OCI-LY7 (cell line): Measurements from ENCODE around the gene FAM120B. TPM values are rescaled to one million over a fixed set of nuclear protein-coding genes. Genes with fewer than 3 reads are reported as not detected.
"Not testable (repeated sequence)": the region's sequence is repeated elsewhere in the genome, so short reads cannot be mapped to it uniquely, and the experiment has no call there.

Experiments used
- BruUV-seq: library from RNA; stranded (reverse); fragments of 400-500 nt; replicated peaks from 2 replicates; lab custom pipeline; 2021; lab: Mats Ljungman, UMichigan
- CTCF ChIA-PET: fragments of 300-600 bp; sonication (Branson Sonifier 250); formaldehyde crosslinking; loops from one replicate; lab custom pipeline; 2022; ENCODE audit warnings: antibody characterized with exemption; ENCODE audit not compliant: unreplicated experiment; lab: Charles Lee
- POLR2A ChIA-PET: fragments of 300-600 bp; sonication (Branson Sonifier 250); formaldehyde crosslinking; loops from one replicate; lab custom pipeline; 2022; ENCODE audit warnings: antibody characterized with exemption; lab: Charles Lee
- DNase-seq: peaks from one replicate; pipeline ENCODE4 v3.0.0-alpha.2; 2015; ENCODE audit warnings: low spot score
- H2AFZ ChIP-seq: fragments of 200-600 bp; sonication (generic), shearing (Covaris generic); 2 replicates; pipeline ENCODE4 v1.6.1; 2014; ENCODE audit warnings: mild to moderate bottlenecking, antibody characterized with exemption, low read length, moderate library complexity
- H3K27ac ChIP-seq: fragments of 200-600 bp; sonication (generic); 2 replicates; pipeline ENCODE4 v1.5.1; 2014; ENCODE audit warnings: mixed run types, low read depth, mild to moderate bottlenecking, moderate library complexity, low read length, inconsistent platforms; ENCODE audit not compliant: poor library complexity, severe bottlenecking
- H3K36me3 ChIP-seq: fragments of 200-600 bp; sonication (generic); 2 replicates; pipeline ENCODE4 v1.6.1; 2014; ENCODE audit warnings: mild to moderate bottlenecking, antibody characterized with exemption, low read length, moderate library complexity, mixed read lengths; ENCODE audit not compliant: insufficient read depth
- H3K4me1 ChIP-seq: fragments of 200-600 bp; sonication (generic); 2 replicates; pipeline ENCODE4 v1.5.1; 2014; ENCODE audit warnings: mild to moderate bottlenecking, low read length; ENCODE audit not compliant: insufficient read depth, poor library complexity, severe bottlenecking
- H3K4me2 ChIP-seq: fragments of 200-600 bp; sonication (generic); 2 replicates; pipeline ENCODE4 v1.6.1; 2014; ENCODE audit warnings: mild to moderate bottlenecking, low read length
- H3K4me3 ChIP-seq: fragments of 200-600 bp; sonication (generic); 2 replicates; pipeline ENCODE4 v1.5.1; 2014; ENCODE audit warnings: mild to moderate bottlenecking, low read depth, low read length; ENCODE audit not compliant: poor library complexity, severe bottlenecking
- H3K79me2 ChIP-seq: fragments of 200-600 bp; sonication (generic); 2 replicates; pipeline ENCODE4 v1.6.1; 2016; ENCODE audit warnings: low read depth, mild to moderate bottlenecking, low read length, moderate library complexity, mixed read lengths; ENCODE audit not compliant: insufficient read depth
- H3K9me2 ChIP-seq: fragments of 200-600 bp; sonication (generic); 2 replicates; pipeline ENCODE4 v1.6.1; 2016; ENCODE audit warnings: mild to moderate bottlenecking, low read length, mixed read lengths; ENCODE audit not compliant: insufficient read depth
- H3K9me3 ChIP-seq: fragments of 200-600 bp; sonication (generic); 2 replicates; pipeline ENCODE4 v1.6.1; 2014; ENCODE audit warnings: mild to moderate bottlenecking, mixed run types, low read length, mixed read lengths
- H4K20me1 ChIP-seq: fragments of 200-600 bp; sonication (generic); 2 replicates; pipeline ENCODE4 v1.6.1; 2014; ENCODE audit warnings: mild to moderate bottlenecking, antibody characterized with exemption, low read length, moderate library complexity, mixed read lengths; ENCODE audit not compliant: insufficient read depth
- CTCF ChIP-seq: fragments of 200-600 bp; sonication (generic); conservative IDR thresholded peaks from 2 replicates; pipeline ENCODE4 v1.5.1; 2014; ENCODE audit warnings: mild to moderate bottlenecking, antibody characterized with exemption, low read length, moderate library complexity, mixed read lengths
- EZH2phosphoT487 ChIP-seq: fragments of 200-600 bp; sonication (generic); IDR thresholded peaks from 2 replicates; pipeline ENCODE4 v1.6.1; 2018; ENCODE audit warnings: low read depth, borderline replicate concordance, mild to moderate bottlenecking, mixed run types, antibody characterized with exemption, low read length, moderate library complexity, mixed read lengths
- intact Hi-C: fragments of 100-400 bp; cut with micrococcal nuclease; formaldehyde crosslinking; loops from one replicate; pipeline ENCODE4 v1.10.0; 2022; ENCODE audit not compliant: unreplicated experiment
- total RNA-seq, 2 experiments: library from RNA; depleted of rRNA in 1 of 2; stranded (reverse); fragments of >200 nt in 1 of 2; shearing (Covaris generic) in 1 of 2; gene quantifications; 2 replicates each; pipeline ENCODE4 v1.2.3, GENCODE V29; 2014 to 2022

The FAM120B gene
- total RNA-seq, 2 experiments from 2014 or later, result 12.8 to 32.9 TPM

- no peaks in the 10 kb centered on the region for H3K4me1 ChIP-seq
- no peaks in the 10 kb centered on the region for H4K20me1 ChIP-seq
- no peaks in the 10 kb centered on the region for H3K9me2 ChIP-seq
- no peak overlapping the region for H3K4me3 ChIP-seq
- no peaks in the 10 kb centered on the region for H3K79me2 ChIP-seq
- CTCF ChIA-PET, result no interaction called here
- H3K27ac ChIP-seq, result no peak overlapping the region
- POLR2A ChIA-PET, result no interaction called here
- H3K9me3 ChIP-seq, result no peaks in the 10 kb centered on the region
- intact Hi-C loops, result no loop called here
- no peak for DNase-seq
- TF ChIP-seq CTCF, result no peak
- no peak for TF ChIP-seq EZH2phosphoT487
- BruUV-seq, result no TSS peak
- H2AFZ ChIP-seq, result no peak overlapping the region
- H3K4me2 ChIP-seq, result no peak overlapping the region
- H3K36me3 ChIP-seq, result no peaks in the 10 kb centered on the region
These were observed 42.5 kb upstream of the FAM120B start for GRCh38 chr6:170264086-170264485.

- H2AFZ ChIP-seq, H3K36me3 ChIP-seq, H4K20me1 ChIP-seq, CTCF ChIA-PET, POLR2A ChIA-PET, intact Hi-C loops, H3K27ac ChIP-seq, H3K4me1 ChIP-seq, H3K4me2 ChIP-seq, DNase-seq, H3K79me2 ChIP-seq, BruUV-seq, H3K4me3 ChIP-seq, H3K9me3 ChIP-seq, H3K9me2 ChIP-seq: not testable (repeated sequence)
These were observed 41.9 kb upstream of the FAM120B start for GRCh38 chr6:170264644-170265043.

GRCh38 chr6:170265655-170266054 is 40.9 kb upstream of the FAM120B start:
- no TSS peak for BruUV-seq
- H3K36me3 ChIP-seq, result no peaks in the 10 kb centered on the region
- H3K4me2 ChIP-seq, result no peak overlapping the region
- no peak overlapping the region for H3K27ac ChIP-seq
- no peaks in the 10 kb centered on the region for H3K9me2 ChIP-seq
- DNase-seq, result no peak
- TF ChIP-seq EZH2phosphoT487, result no peak
- no peak for TF ChIP-seq CTCF
- POLR2A ChIA-PET, result no interaction called here
- H3K9me3 ChIP-seq, result no peaks in the 10 kb centered on the region
- H3K4me1 ChIP-seq, result no peaks in the 10 kb centered on the region
- intact Hi-C loops, result no loop called here
- CTCF ChIA-PET, result no interaction called here
- no peak overlapping the region for H2AFZ ChIP-seq
- no peaks in the 10 kb centered on the region for H4K20me1 ChIP-seq
- H3K79me2 ChIP-seq, result no peaks in the 10 kb centered on the region
- no peak overlapping the region for H3K4me3 ChIP-seq
